HFF-Myc (cell line): ENCODE results near the gene SLC48A1.
"Not testable (repeated sequence)": the region's sequence is repeated elsewhere in the genome, so short reads cannot be mapped to it uniquely, and the experiment has no call there.

ENCODE experiments used
- DNase-seq: peaks from one replicate; pipeline ENCODE4 v3.0.0-alpha.2; 2011; ENCODE audit warnings: low read depth; ENCODE audit errors: extremely low read depth
- H3K4me3 ChIP-seq: replicated peaks from 2 replicates; pipeline ENCODE4 v1.5.1; 2011; ENCODE audit warnings: low read depth, mild to moderate bottlenecking, control low read depth, low read length
- CTCF ChIP-seq: IDR thresholded peaks from 2 replicates; pipeline ENCODE4 v1.5.1; 2012; ENCODE audit warnings: mild to moderate bottlenecking, low read depth, low read length, control low read depth; ENCODE audit errors: missing control alignments

Gene SLC48A1

GRCh38 chr12:47813511-47814196, 40.6 kb downstream of the SLC48A1 start:
- DNase-seq, result no peak
- peak overlapping the region; percentile 38 for H3K4me3 ChIP-seq
- TF ChIP-seq CTCF, result no peak

GRCh38 chr12:47814539-47815170, 41.6 kb downstream of the SLC48A1 start:
- DNase-seq, result no peak
- H3K4me3 ChIP-seq, result no peak overlapping the region
- TF ChIP-seq CTCF, result no peak

GRCh38 chr12:47815447-47815846, 42.4 kb downstream of the SLC48A1 start:
- H3K4me3 ChIP-seq, DNase-seq: not testable (repeated sequence)

- no peak for DNase-seq
- TF ChIP-seq CTCF, result no peak
- H3K4me3 ChIP-seq, result peak overlapping the region; percentile 91
Observed at GRCh38 chr12:47816403-47817271, 43.6 kb downstream of the SLC48A1 start.

- no peak for DNase-seq
- peak overlapping the region; percentile 91 for H3K4me3 ChIP-seq
- TF ChIP-seq CTCF, result peak; percentile 32
Observed at GRCh38 chr12:47817272-47818006, 44.4 kb downstream of the SLC48A1 start.

- H3K4me3 ChIP-seq, result peak overlapping the region; percentile 91
- no peak for TF ChIP-seq CTCF
- no peak for DNase-seq
Observed at GRCh38 chr12:47818007-47818376, 45.0 kb downstream of the SLC48A1 start.
